NCI-H774 (cell line): Measurements from ENCODE around the gene ADAMTS14.
"Not testable (repeated sequence)": the region's sequence is repeated elsewhere in the genome, so short reads cannot be mapped to it uniquely, and the experiment has no call there.

Experiments used
- DNase-seq: peaks from one replicate; lab custom pipeline; 2025; lab: John Stamatoyannopoulos, UW

The ADAMTS14 gene

GRCh38 chr10:70658582-70659136 lies 13.6 kb upstream of the ADAMTS14 start:
- DNase-seq, result no peak

DNA sequence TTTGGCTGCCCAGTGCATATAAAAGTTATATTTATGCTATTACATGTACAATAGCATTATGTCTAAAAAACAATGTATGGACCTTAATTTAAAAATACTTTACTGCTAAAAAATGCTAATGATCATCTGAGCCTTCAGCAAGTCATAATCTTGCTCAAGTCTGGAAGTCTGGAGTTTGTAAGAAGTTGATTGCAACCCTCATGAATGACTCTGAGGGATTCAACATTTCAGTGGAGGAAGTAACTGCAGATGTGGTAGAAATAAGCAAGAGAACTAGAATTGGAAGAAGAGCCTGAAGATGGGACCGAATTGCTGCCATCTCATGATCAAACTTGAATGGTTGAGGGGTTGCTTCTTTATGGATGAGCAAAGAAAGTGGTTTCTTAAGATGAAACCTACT lies 13.0 kb upstream of the ADAMTS14 start:
- no peak for DNase-seq

DNA sequence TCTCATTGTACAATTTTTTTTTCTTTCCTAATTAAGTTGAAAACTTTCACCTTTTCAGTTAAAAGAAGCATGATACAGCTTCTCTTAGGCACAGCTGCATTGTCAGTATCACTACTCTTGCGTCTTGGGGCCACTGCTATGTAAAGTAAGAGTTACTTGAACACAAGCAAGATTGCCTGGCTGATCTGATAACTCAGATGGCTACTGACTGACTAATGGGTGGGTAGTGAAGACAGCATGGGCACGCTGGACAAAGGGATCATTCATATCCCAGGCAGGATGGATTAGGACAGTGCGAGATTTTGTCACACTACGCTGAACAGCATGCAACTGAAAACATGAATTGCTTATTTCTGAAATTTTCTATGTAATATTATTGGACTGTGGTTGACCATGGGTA lies 11.6 kb upstream of the ADAMTS14 start:
- DNase-seq, result no peak

GRCh38 chr10:70661623-70662361 lies 10.5 kb upstream of the ADAMTS14 start:
- DNase-seq, result no peak

GRCh38 chr10:70662362-70663220 lies 9.7 kb upstream of the ADAMTS14 start:
- DNase-seq, result no peak

DNA sequence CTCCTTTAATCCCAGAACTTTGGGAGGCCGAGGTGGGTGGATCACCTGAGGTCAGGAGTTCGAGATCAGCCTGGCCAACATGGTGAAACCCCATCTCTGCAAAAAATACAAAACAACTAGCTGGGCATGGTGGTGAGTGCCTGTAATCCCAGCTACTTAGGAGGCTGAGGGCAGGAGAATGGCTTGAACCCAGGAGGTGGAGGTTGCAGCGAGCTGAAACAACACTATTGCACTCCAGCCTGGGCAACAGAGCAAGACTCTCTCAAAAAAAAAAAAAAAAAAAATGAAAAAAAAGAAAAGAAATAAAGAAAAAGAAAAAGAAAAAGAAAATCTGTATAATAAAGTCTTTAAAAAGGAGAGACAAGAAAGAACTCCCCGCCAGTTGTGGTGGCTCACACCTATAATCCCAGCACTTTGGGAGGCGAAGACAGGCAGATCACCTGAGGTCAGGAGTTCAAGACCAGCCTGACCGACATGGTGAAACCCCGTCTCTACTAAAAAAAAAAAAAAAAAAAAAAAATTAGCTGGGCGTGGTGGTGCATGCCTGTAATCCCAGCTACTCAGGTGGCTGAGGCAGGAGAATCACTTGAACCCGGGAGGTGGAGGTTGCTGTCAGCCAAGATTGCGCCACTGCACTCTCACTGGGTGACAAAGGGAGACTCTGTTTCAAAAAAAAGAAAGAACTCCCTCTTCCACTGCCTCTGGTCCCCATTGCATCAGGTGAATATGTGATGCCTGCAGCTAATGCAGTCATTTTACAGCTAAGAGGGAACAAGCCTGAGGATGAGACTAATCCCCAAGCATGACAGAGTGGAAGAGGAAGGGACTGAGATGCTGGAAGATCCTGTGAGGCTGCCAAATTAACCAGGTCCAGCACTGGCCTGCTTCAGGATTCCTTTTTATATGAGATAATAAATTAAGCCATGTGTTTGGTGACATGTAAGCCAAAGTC lies 8.6 kb upstream of the ADAMTS14 start:
- DNase-seq, result not testable (repeated sequence)

GRCh38 chr10:70664702-70665195 lies 7.6 kb upstream of the ADAMTS14 start:
- DNase-seq, result no peak

GRCh38 chr10:70666960-70667798 lies 5.1 kb upstream of the ADAMTS14 start:
- no peak for DNase-seq

GRCh38 chr10:70667818-70668217 lies 4.5 kb upstream of the ADAMTS14 start:
- not testable (repeated sequence) for DNase-seq

DNA sequence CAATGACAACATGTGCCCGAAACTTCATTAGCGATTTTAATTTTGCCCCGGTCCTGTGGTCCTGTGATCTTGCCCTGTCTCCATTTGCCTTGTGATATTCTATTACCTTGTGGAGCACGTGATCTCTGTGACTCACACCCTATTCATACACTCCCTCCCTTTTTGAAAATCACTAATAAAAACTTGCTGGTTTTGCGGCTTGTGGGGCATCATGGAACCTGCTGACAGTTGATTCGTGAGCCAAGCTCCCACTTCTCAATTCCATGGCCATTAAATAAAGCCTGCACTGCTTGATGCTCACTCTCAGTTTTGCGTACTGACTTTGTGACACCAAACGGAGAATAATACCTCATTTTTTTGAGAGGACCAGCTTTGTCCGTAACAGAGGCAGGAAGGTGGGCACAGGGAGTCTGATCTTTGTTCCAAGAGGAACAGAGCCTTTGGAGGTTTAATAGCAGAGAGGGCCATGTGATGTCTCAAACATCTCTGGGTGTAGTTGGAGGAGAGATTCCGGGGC lies 3.8 kb upstream of the ADAMTS14 start:
- DNase-seq, result no peak

GRCh38 chr10:70669015-70669414 lies 3.3 kb upstream of the ADAMTS14 start:
- DNase-seq, result no peak

GRCh38 chr10:70669732-70670317 lies 2.5 kb upstream of the ADAMTS14 start:
- no peak for DNase-seq

DNA sequence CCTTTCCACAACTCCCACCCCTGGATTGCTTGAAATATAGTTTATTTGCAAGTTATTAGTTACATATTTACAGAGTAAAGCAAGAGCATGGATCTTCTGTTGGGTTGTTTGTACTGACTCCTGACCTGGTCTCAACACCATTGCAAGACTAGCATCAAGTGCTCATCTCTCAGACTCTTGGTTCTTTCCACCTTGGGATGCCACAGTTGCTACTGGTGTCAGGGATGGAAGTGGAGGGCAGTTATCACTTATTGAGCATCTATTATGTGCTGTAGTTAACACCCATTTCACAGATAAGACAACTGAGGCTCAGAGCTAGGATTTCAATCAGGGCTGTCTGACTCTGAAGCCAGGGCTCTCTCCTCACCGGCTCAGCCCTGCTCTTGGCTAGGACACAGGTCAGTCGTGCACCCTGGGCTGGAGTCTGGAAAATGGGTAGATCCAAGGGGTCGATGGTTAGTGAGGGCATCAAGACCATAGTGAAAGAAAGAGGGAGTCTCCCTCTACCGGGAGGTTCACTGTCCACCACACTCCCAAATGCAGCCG lies 614 bp upstream of the ADAMTS14 start:
- no peak for DNase-seq

DNA sequence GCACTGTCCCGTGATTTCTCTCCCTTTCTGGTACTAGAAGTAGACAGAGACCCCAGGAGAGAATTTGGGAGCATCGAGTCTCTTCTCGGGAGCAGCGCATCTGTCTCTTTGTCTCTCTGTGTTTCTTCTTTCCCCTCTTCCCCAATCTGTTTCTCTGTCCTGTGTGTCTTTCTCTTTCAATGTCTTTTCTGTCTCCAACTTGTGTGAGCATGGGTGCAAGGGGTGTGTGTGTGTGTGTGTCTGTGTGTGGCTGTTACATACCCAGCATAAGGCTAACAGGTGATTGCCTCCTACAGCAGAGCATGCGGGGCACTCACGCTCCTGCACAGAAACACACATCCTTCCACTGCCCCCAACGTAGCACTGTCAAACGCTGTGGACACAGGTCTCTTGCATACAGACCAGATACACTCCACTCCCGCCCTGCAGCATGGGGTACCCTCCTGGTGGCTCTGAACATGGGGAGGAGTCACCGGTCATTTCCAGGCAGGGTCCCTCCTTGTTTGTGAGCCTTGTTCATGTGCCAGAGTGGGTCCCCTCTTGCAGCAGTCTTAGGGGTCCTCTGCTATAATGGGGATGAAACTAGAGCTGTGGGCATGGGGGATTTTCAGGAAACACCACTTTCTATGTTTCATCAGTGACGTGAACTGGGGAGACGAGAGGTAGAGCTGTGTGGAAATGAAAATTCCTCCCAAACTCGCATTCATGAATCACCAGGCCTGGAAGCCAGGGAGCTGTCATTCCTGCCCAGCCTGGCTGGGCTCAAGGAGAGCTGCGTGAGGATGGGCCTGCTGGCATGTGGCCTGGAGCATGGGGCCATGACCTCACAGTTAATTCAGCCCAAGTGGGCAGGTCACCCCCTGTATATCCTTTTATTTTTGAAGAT lies 980 bp downstream of the ADAMTS14 start:
- DNase-seq, result no peak

GRCh38 chr10:70673929-70674559 lies 1.7 kb downstream of the ADAMTS14 start:
- DNase-seq, result no peak

GRCh38 chr10:70674560-70675495 lies 2.5 kb downstream of the ADAMTS14 start:
- no peak for DNase-seq

DNA sequence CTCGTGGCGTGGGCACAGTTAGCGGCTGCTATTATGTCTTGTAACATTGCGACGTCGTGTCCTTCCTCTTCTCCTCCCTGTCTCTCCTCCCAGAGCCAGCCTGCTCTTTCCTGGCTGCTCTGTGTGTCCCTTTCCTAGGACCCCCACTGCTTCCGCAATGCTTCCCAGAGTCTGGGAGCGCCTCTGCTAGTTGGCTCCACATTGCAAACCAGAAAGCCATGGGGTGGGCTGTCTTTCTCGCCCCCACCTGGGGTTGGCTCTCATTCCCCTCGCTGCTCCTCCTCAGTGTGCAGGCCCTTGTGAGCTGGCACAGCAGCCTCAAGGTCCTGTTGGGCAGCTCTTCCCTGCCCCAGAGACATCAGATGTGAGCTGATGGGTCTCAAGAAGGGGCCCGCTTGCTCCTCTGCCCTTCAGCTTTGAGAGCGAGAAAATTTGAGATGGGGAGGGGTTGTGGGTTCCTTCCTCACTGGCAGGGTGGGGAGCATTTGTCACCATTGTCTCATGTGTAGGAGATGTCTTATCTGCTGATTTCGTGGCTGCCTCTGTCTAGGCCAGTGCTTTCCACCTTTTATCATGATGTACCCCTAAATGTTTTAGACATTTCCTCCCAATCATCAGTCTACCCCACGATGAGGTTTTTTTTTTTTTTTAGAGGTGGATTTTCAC lies 3.3 kb downstream of the ADAMTS14 start:
- DNase-seq, result no peak
